Measurements from ENCODE around the gene PCDH9. TPM values are rescaled to one million over a fixed set of nuclear protein-coding genes. Genes with fewer than 3 reads are reported as not detected.
A peak's percentile ranks its signal among the peaks of the same experiment; 100 is the strongest.

The PCDH9 gene
- total and polyA plus RNA-seq, 10 of the 15 experiments (the other 5 are each of a cell fraction or from before 2014, with no cell fraction given) = 0.02 to 2.3 (median 0.05) TPM; not detected in 1

DNA sequence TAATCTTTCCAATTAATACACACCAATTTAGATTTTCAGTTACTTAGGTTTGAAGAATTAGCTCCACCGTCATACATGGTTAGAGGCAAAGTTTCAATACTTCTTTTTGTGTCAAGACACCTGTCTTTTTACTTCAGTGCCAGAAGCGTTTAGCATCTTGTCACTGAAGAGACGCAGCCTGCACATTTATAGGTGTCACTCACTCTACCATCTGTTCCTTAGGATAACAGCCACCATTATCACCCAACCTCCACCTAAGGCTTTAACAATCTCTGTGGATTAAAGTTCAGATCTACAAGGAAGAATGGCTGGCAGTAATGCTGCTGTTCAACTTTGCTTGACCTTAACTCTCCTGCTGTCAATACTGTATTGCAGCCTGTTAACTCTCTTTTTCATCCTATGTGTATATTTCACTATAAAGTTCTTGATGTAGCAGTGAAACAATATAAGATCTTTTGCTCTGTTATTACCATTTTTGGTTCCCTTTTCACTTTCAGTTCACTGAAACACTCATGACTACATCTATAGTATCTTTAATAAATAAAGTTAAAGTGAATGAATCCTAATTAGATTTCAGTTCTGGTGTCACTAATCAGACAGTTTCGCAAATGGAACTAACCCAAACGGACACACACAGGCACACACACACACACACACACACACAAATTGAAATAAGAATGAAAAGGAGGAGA is 435.6 kb downstream of the PCDH9 start (continued):
- TF ChIP-seq, protein P1, sequence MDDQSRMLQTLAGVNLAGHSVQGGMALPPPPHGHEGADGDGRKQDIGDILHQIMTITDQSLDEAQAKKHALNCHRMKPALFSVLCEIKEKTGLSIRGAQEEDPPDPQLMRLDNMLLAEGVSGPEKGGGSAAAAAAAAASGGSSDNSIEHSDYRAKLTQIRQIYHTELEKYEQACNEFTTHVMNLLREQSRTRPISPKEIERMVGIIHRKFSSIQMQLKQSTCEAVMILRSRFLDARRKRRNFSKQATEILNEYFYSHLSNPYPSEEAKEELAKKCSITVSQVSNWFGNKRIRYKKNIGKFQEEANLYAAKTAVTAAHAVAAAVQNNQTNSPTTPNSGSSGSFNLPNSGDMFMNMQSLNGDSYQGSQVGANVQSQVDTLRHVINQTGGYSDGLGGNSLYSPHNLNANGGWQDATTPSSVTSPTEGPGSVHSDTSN (IDR thresholded peaks at IDR 0.05; ENCODE audit: insufficient replicate concordance, low read depth, low read length) = peak; percentile 20
- no peak for TF ChIP-seq YBX1 (IDR thresholded peaks at IDR 0.05)
- TF ChIP-seq CREM (IDR thresholded peaks at IDR 0.05; ENCODE audit: low read depth) = no peak
- no peak for TF ChIP-seq KAT2A (conservative IDR thresholded peaks at IDR 0.05; ENCODE audit: control insufficient read depth, low read depth, low read length)
- peak; percentile 55; the same call in 1 of the 2 replicates for TF ChIP-seq MTA2 (IDR thresholded peaks at IDR 0.05; ENCODE audit: low read depth)
- TF ChIP-seq, protein P2, sequence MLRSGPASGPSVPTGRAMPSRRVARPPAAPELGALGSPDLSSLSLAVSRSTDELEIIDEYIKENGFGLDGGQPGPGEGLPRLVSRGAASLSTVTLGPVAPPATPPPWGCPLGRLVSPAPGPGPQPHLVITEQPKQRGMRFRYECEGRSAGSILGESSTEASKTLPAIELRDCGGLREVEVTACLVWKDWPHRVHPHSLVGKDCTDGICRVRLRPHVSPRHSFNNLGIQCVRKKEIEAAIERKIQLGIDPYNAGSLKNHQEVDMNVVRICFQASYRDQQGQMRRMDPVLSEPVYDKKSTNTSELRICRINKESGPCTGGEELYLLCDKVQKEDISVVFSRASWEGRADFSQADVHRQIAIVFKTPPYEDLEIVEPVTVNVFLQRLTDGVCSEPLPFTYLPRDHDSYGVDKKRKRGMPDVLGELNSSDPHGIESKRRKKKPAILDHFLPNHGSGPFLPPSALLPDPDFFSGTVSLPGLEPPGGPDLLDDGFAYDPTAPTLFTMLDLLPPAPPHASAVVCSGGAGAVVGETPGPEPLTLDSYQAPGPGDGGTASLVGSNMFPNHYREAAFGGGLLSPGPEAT (IDR thresholded peaks at IDR 0.05; ENCODE audit: low read depth) = 0 out of 2 replicates have a peak, but pooled peaks have one; percentile 35
- no peak for TF ChIP-seq MYB (IDR thresholded peaks at IDR 0.05; ENCODE audit: borderline replicate concordance, low read depth, low read length)
- TF ChIP-seq, protein P3, sequence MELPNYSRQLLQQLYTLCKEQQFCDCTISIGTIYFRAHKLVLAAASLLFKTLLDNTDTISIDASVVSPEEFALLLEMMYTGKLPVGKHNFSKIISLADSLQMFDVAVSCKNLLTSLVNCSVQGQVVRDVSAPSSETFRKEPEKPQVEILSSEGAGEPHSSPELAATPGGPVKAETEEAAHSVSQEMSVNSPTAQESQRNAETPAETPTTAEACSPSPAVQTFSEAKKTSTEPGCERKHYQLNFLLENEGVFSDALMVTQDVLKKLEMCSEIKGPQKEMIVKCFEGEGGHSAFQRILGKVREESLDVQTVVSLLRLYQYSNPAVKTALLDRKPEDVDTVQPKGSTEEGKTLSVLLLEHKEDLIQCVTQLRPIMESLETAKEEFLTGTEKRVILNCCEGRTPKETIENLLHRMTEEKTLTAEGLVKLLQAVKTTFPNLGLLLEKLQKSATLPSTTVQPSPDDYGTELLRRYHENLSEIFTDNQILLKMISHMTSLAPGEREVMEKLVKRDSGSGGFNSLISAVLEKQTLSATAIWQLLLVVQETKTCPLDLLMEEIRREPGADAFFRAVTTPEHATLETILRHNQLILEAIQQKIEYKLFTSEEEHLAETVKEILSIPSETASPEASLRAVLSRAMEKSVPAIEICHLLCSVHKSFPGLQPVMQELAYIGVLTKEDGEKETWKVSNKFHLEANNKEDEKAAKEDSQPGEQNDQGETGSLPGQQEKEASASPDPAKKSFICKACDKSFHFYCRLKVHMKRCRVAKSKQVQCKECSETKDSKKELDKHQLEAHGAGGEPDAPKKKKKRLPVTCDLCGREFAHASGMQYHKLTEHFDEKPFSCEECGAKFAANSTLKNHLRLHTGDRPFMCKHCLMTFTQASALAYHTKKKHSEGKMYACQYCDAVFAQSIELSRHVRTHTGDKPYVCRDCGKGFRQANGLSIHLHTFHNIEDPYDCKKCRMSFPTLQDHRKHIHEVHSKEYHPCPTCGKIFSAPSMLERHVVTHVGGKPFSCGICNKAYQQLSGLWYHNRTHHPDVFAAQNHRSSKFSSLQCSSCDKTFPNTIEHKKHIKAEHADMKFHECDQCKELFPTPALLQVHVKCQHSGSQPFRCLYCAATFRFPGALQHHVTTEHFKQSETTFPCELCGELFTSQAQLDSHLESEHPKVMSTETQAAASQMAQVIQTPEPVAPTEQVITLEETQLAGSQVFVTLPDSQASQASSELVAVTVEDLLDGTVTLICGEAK (IDR thresholded peaks at IDR 0.05; ENCODE audit: borderline replicate concordance) = no peak
- peak; percentile 44; the same call in 1 of the 2 replicates for TF ChIP-seq SMARCA5 (IDR thresholded peaks at IDR 0.05)
- TF ChIP-seq IKZF1 (conservative IDR thresholded peaks at IDR 0.05) = 0 out of 2 replicates have a peak, but pooled peaks have one; percentile 13
- no peak for TF ChIP-seq NR2C1 (IDR thresholded peaks at IDR 0.05)
- no peak for TF ChIP-seq SIX5 (IDR thresholded peaks at IDR 0.05; ENCODE audit: low read depth, low read length, severe bottlenecking)
